ENCODE results near the gene DIP2B.

DIP2B gene

DNA sequence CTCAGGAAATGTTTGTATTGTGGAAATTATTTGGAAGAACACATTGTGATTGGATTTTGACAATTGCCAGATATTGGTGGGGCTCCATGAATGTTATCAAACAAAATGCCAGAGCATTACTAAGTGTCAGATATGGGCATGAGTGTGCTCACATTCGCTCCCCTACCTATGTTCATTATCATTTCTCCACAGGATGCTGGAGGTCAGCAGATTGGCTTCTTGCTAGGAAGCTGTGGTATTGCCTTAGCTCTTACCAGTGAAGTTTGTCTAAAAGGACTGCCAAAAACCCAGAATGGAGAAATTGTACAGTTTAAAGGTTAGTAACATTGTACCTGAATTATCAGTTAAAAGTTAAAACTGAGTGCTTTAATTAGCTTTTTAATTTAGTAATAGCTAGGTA is 180.9 kb downstream of the DIP2B start:
- DNase-seq, result no peak

DNA sequence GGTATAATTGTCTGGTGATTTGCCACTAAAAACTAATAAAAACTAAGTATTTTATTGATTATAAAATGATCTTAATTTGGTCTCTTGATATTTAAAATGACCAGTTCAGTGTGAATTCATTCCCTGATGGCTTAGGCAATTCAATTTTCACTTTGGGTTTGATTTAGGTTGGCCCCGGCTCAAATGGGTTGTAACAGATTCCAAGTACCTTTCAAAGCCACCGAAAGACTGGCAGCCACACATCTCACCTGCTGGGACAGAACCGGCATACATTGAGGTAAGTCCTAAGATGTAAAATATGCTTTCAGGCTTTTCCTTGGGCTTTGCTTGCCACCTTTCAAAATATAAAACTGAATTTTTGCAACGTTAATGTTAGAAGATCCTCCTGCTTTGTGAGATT is 181.6 kb downstream of the DIP2B start:
- no peak for DNase-seq

DNA sequence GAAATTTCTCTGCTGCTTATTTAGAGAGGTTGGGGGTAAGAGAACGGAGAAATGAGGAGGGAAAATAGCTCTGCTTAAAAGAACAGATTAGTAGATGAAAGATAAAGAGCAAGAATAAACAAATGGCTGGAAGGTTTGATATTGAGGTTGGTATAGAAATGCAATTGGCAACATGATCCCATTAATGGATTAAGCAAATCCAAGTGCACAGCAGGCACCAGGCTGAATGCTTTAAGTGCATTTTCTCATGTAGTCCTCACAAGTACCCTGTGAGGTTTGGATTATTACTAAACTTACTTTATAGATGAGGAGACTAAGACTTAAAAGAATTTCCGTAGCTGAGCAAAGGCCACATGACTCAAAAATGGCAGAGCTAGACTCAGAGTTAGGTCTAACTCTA is 182.2 kb downstream of the DIP2B start:
- no peak for DNase-seq

DNA sequence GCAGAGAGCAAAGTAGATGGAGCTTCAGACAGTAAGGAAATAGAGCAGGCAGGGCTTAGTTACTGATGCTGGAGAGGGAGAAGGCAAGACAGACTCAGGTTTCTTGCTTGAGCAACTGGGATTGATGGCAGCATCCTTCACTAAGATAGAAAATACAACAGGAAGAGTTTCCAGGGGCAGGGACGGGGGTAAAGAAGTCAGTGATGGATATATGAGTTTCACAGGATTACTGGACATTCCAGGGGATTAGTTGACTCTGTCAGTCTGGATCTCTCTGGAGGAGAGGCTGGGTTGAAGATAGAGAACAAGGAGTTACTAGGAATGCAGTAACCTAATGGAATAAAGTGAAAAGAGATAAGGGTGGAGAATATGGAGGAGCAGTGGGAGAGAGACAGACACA is 184.7 kb downstream of the DIP2B start:
- no peak for DNase-seq

DNA sequence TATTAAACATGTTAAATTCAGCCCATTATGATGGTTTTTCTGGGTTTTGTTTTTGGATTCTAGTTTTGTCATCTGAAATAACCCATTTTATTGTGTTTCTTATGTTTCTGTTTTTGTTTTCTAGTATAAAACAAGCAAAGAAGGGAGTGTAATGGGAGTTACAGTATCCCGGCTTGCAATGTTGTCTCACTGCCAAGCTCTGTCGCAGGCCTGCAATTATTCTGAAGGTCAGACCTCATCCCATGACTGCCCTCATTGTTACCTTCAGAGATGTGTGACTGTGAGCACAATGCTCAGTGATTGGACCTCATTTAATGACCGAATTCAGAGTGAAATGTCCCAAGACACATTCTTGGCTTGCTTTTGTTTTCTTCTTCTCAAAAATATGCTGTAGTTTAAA is 186.1 kb downstream of the DIP2B start:
- no peak for DNase-seq

DNA sequence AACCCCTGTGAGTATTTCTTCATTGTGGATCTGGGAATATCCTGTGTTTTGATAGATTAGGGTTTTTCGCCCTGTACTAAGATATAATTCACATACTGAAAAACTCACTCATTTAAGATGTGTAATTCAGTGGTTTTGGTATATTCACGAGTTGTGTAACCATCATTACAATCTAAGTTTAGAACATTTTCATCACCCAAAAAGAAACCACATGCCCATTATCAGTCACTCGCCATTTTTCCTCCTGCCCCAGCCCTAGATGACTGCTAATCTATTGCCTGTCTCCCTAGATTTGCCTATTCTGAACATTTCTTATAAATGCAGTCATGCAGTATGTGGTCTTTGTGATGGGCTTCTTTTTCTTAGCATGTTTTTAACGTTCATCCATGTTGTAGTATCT is 191.2 kb downstream of the DIP2B start:
- DNase-seq, result no peak

GRCh38 chr12:50696931-50697330 is 192.1 kb downstream of the DIP2B start:
- no peak for DNase-seq

DNA sequence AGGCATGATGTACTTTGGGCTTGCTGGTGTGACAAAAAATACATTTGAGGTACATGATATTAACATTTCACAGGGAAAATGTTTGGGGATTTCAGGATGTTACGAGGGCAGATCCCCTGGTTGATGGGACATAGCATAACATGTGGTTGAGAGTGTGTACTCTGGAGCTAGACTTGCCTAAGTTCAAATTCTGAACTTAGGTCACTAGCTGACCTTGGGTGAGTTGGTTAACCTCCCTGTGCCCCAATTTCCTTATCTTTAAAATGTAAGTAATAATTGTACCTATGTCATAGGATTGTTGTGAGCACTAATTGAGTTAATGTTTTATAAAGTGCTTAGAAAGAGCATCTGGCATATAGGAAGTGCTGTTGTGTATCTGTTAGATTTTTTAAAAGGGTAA is 194.4 kb downstream of the DIP2B start:
- no peak for DNase-seq

DNA sequence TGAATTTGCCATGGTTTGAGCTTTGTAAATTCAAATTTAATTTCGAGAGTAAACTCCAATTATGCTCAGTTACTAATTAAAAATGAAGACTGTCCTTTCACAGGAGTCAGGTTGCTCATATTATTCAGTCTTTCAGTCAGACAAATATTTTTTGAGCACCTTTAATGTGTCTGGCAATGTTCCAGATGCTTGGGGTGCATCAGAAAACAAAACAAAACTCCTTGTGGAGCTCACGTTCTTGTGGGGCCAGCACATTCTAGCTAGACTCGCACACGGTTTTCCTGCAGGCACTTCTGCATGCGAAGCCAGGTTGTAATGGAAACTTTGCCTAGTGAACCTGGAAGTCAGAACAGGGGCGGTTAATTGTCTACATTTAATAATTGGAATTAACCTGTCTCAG is 195.2 kb downstream of the DIP2B start:
- DNase-seq, result no peak

GRCh38 chr12:50706606-50707005 is 201.8 kb downstream of the DIP2B start:
- no peak for DNase-seq

DNA sequence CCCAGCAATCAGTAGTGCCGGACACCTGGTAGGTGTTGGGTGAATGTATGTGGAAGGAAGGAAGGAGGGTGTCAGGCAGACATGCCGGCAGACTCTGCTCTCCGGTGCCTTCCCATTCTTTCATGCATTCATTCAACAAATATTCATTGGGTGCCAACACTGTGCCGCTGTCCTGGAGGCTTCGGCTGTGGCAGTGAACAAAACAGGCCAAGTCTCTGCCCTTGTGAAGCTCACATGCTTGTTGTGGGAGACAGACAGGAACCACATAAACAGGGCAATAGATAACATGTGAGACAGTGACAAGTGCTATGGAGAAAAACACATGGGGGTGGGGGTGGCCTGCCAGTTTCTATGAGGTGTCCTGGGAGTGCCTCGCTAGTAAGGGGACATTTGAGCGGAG is 202.6 kb downstream of the DIP2B start:
- no peak for DNase-seq

DNA sequence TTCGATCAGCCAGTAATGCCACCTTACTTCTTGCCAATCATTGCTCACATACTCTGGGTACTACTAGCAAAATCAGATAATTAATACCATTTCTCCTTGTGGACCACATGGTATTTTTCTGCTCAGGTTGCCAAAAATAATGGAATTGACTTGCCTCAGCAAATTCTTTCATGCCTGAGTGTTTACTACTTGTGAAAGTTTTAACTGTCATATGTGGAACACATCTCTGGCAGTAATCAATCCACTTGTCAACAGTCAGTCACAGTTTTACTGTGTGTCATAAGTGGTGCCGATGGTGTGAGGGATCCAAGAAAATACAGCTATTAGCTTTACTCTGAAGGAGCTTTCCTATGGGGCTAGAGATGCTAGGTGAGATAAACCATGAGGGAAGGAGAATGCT is 203.8 kb downstream of the DIP2B start:
- no peak for DNase-seq

- DNase-seq, result no peak
These were observed 206.3 kb downstream of the DIP2B start for GRCh38 chr12:50711121-50711520.

GRCh38 chr12:50715174-50715573 is 210.4 kb downstream of the DIP2B start:
- no peak for DNase-seq

- DNase-seq, result no peak
These were observed 214.0 kb downstream of the DIP2B start for GRCh38 chr12:50718760-50719159.

GRCh38 chr12:50720085-50720484 is 215.3 kb downstream of the DIP2B start:
- DNase-seq, result no peak

- DNase-seq, result no peak
These were observed 215.7 kb downstream of the DIP2B start for GRCh38 chr12:50720501-50720900.

DNA sequence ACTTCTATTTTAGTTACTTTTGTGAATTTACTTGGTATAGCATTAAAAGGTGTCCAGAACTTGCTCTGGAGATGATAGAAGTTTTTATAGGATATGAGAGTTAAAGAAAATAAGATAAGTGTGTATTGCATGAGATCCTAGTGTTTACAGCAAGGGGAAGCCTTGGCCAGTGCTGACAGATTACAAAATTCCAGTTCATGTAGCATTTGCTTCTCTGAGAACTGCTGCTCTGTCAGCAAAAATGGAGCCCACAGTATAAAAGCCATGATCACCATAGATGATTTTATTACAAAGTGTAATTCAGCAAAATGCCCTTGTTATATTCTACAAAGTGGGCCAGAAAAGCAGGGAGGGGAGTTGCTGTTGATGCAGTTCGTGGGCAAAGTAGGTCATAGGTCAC is 219.1 kb downstream of the DIP2B start:
- DNase-seq, result no peak

- DNase-seq, result no peak
These were observed 220.5 kb downstream of the DIP2B start for GRCh38 chr12:50725011-50725942.

GRCh38 chr12:50727466-50727865 is 222.7 kb downstream of the DIP2B start:
- DNase-seq, result no peak

- no peak for DNase-seq
These were observed 223.6 kb downstream of the DIP2B start for GRCh38 chr12:50728417-50728816.

GRCh38 chr12:50728841-50729240 is 224.1 kb downstream of the DIP2B start:
- DNase-seq, result no peak

DNA sequence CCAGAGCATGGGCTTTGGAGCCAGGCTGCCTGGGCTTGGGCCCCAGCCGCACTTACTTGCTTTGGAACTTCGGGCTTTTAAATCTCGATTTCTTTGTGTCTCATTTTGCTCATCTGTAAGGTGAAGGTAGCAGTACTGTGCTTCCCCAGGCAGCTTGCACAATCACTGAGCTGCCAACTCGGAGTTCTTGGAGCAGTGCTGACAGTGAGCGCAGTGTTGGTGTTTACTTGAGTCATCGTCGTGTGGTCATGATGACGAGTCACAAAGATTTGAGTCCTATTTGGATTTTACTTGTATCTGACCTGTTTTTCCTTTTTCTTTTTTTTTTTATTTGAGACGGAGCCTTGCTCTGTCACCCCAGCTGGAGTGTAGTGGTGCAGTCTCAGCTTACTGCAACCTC is 227.8 kb downstream of the DIP2B start:
- no peak for DNase-seq

DNA sequence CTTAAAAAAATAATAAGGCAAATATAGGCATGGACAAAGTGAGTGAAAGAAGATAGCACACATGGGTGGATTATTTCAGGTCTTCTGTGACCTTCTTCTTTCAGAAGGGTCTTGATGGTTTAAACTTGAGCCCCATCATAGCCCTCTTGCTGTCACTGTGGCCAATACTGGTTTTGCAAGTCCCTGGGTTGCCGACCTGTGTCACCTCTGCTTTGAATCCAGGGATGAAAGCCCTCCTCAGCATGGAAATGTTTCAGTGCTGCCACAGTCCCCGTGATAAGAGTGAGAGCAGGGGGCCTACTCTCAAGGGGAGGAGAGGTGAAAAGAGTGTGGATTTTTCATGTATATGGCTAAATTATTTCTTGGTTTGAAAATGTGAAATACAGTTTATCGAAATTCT is 228.9 kb downstream of the DIP2B start:
- no peak for DNase-seq
